NCI-H2171 treated with DMSO at 0.1 percent for 48 hours (cell line): ENCODE results near the gene C20orf144.
"Not testable (repeated sequence)": the region's sequence is repeated elsewhere in the genome, so short reads cannot be mapped to it uniquely, and the experiment has no call there.

Experiments used
- DNase-seq: peaks from one replicate; lab custom pipeline; 2025; lab: John Stamatoyannopoulos, UW

C20orf144 gene

GRCh38 chr20:33662172-33662571 is at the start of gene C20orf144:
Gene C20orf144 (plus strand): TSS chr20:33662327. CDS start chr20:33662346, 19 bp downstream.
- DNase-seq, result no peak

- no peak for DNase-seq
Measured at GRCh38 chr20:33621717-33622400, 40.3 kb upstream of the C20orf144 start.

- DNase-seq, result no peak
Measured at GRCh38 chr20:33622705-33623365, 39.3 kb upstream of the C20orf144 start.

- DNase-seq, result no peak
Measured at GRCh38 chr20:33624399-33624798, 37.7 kb upstream of the C20orf144 start.

DNA sequence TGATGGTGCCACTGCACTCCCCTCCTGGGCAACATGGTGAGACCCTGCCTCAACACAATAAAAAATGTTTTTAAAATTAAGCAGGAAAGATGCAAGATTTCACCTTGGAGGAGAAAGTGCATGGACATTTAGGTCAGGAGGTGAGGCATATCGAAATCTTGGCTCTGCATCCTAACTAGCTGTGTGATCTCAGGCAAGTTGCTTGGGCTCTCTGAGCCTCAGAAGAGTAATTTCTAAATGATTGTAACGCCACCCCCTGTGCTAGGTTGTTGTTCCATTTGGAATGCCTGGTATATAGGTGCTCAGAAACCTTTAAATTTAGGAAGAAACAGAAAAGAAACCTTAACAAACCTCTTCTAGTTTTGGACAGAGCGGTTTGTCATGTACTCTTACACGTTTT is 35.9 kb upstream of the C20orf144 start:
- DNase-seq, result no peak

- DNase-seq, result no peak
Measured at GRCh38 chr20:33627577-33628216, 34.4 kb upstream of the C20orf144 start.

DNA sequence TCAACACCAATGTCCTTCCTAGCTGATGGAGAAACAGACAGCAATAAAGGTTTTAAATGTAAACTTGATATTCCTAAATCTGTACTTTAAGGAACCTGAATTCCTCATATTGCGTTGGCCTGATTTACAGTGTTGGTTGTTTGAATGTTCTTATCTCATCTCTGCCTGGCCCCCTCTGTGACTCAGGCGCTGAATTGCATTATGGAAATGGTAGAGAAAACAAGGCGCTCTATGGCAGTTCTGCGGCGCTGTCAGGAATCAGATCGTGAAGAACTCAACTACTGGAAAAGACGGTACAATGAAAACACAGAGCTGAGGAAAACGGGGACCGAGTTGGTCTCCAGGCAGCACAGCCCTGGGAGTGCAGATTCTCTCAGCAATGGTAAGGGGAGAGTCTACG is 32.6 kb upstream of the C20orf144 start:
- no peak for DNase-seq

- DNase-seq, result no peak
Measured at GRCh38 chr20:33629979-33630378, 32.1 kb upstream of the C20orf144 start.

DNA sequence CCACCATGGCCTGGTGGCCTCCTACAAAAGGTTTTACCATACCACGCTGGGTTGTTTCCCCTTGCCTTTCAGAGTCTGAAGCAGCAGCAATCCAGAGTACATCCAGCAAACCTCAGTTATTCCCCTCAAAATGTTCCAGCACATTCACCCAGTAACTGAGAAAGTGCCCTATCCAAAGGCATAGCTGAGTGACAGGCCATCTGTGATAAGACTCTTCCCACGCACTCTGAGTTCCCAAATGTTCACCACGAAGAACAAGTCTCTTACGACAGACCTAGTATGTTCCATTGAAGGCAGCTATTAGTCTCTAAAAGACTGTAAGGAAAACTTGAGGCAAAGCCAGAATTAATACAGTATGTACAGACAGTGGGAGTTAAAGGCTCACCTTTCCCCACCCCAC is 31.6 kb upstream of the C20orf144 start:
- no peak for DNase-seq

DNA sequence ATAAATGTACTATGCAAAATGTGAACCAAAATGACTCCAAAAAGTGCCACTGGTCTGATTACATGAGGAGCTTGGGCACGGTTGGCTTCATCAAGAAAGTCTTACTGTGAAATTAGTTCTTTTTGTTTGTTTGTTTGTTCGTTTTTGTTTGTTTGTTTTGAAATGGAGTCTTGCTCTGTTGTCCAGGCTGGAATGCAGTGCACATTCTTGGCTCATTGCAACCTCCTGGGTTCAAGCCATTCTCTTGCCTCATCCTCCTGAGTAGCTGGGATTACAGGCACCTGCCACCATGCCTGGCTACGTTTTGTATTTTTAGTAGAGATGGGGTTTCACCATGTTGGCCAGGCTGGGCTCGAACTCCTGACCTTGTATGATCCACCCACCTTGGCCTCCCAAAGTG is 30.2 kb upstream of the C20orf144 start:
- not testable (repeated sequence) for DNase-seq

- DNase-seq, result no peak
Measured at GRCh38 chr20:33635341-33635740, 26.8 kb upstream of the C20orf144 start.

GRCh38 chr20:33636776-33637175 is 25.4 kb upstream of the C20orf144 start:
- DNase-seq, result no peak

DNA sequence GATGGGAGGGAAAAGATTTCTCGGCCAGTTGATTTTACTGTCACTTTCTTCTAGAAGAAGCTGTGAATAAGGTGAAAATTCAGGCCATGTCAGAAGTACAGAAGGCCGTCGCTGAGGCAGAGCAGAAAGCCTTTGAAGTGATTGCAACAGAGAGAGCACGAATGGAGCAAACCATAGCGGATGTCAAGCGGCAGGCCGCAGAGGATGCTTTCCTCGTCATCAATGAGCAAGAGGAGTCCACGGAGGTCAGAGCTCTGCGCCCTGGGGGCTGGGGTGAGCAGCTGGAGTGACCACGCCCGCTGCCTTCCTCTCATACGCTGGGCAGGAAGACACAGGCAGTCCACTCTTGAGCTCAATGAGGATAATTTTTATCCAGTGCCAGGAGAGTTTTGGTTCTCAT is 21.8 kb upstream of the C20orf144 start:
- DNase-seq, result no peak

- DNase-seq, result no peak
Measured at GRCh38 chr20:33644313-33645071, 17.6 kb upstream of the C20orf144 start.

DNA sequence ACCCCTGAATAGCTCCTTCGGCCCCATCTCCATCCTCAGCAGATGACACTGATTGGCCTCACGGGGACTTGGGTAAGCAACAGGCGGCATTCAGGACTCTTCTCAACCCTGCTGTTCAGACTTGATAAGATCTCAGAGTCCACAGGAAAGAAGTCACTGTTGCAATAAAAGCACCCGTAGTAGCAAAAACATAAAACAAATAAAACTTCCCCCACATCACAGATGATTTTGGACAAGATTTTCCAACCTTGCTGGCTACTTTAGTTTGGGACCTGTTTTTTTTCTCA is 17.1 kb upstream of the C20orf144 start:
- DNase-seq, result no peak

- no peak for DNase-seq
Measured at GRCh38 chr20:33645396-33645795, 16.7 kb upstream of the C20orf144 start.

DNA sequence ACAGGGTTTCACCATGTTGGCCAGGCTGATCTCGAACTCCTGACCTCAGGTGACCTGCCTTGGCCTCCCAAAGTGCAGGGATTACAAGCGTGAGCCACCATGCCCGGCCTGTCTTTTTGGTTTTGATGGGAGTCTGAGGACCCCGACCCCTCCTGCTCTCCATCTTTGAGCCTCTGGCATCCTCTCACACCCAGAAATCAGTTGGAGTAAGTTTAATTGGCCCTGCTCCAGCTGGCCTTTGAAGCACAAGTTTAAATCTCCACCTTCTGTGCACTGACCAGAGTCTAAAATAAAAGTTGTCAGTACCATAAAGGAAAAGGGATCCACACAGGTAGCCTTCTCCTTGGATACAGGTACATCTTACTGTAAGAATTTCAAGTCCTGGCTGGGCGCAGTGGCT is 15.9 kb upstream of the C20orf144 start:
- no peak for DNase-seq

- DNase-seq, result not testable (repeated sequence)
Measured at GRCh38 chr20:33646959-33647602, 15.0 kb upstream of the C20orf144 start.

DNA sequence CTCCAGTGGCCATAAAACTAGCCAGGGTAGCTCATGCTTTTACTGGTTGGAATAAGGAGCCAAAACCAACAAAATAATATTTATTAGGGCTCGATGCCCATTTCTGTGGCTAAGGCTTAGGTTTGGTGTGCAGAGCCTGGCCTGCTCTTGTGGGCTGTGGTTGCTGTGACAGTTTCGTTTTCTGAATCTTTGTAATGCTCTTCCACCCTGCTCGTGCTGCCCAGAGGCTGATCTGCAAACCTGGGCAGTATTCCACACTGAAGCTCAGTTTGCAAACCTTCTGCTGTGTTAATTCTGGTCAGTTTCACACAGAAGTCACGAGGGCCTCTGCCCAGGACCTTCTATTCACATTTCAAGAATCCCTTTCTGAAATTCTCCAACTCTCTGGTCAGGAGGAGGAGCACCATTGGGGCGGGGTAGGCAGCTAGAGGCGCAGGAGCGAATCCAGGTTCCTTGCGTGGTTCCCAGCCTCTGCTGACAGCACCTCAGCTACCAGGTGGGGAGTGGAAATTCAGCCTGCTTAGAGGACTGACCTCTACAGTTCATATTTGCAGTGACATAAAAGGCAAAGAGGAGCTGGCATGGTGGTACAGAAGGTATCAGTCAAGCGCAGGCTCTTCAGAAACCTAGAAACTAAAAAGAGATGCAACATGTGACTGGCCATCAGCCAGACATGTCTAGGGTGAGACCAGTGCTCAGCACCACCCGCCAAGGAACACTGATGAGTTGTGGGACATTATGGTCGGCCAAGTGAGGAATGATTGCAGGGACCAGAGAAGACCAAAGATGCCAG is 14.3 kb upstream of the C20orf144 start:
- DNase-seq, result peak; percentile 43

GRCh38 chr20:33648396-33649004 is 13.6 kb upstream of the C20orf144 start:
- peak; percentile 61 for DNase-seq

DNA sequence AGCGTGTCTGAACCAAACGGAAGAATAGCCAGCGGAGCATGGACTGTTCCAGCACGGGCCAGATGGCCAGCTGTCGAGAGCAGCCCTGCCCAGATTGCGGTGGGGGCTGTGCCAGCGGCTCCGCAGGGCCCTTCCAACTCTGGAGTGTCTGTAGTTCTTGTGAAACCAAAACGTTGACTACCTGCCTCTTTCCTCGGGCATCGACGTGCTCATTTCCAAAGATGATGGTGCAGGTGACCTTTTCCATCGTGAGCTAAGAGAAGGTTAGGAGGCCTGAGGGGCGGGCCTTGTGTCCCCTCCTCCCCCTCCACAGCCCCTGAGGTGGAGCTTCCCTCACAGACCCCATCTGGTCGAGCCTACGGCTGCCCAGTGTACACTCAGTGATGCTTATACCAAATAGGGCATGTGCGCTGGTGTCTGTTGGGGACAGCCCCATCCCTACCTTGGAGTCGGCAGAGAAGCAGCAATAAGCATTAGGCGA is 12.9 kb upstream of the C20orf144 start:
- peak; percentile 77 for DNase-seq
